NB4 (cell line): Measurements from ENCODE around the gene ASS1.

Experiments used
- CTCF ChIP-seq: IDR thresholded peaks from one replicate; pipeline ENCODE4 v1.5.1; 2012; ENCODE audit warnings: low read depth, low read length
- MYC ChIP-seq: IDR thresholded peaks from 2 replicates; pipeline ENCODE4 v1.6.1; 2011; ENCODE audit warnings: low read depth, low read length
- POLR2A ChIP-seq: IDR thresholded peaks from 2 replicates; pipeline ENCODE4 v1.6.1; 2011; ENCODE audit warnings: mild to moderate bottlenecking; ENCODE audit not compliant: insufficient read length; ENCODE audit errors: extremely low read depth

GRCh38 chr9:130537346-130538050 is 92.7 kb downstream of the ASS1 start:
- no peak for TF ChIP-seq CTCF
- no peak for TF ChIP-seq POLR2A
- no peak for TF ChIP-seq MYC
